Measurements from ENCODE around the gene UBE2E3.
A peak's percentile ranks its signal among the peaks of the same experiment; 100 is the strongest.

UBE2E3 gene

DNA sequence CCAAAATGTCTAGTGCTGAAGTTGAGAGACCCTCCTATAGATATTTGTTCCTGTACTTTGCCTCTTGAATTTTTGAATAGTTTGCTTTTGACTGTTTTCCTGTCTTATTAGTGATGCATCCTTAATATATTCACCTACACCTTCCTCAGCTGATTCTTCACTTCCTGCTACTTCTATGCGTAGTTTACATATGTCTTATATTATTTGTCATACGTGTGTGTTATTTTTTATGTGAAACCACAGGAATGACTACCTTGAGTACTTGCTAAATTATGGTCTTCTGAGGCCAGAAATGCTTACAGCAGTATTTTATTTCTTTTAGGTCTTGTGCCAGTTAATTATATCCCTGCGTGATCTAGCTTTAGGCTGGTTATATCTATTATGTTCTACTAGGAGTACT, 9.9 kb downstream of the UBE2E3 start:
- no peak overlapping the region for H3K27ac ChIP-seq
- TF ChIP-seq, protein P1, sequence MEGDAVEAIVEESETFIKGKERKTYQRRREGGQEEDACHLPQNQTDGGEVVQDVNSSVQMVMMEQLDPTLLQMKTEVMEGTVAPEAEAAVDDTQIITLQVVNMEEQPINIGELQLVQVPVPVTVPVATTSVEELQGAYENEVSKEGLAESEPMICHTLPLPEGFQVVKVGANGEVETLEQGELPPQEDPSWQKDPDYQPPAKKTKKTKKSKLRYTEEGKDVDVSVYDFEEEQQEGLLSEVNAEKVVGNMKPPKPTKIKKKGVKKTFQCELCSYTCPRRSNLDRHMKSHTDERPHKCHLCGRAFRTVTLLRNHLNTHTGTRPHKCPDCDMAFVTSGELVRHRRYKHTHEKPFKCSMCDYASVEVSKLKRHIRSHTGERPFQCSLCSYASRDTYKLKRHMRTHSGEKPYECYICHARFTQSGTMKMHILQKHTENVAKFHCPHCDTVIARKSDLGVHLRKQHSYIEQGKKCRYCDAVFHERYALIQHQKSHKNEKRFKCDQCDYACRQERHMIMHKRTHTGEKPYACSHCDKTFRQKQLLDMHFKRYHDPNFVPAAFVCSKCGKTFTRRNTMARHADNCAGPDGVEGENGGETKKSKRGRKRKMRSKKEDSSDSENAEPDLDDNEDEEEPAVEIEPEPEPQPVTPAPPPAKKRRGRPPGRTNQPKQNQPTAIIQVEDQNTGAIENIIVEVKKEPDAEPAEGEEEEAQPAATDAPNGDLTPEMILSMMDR (IDR thresholded peaks at IDR 0.05): no peak
- no peak for TF ChIP-seq ZFX (IDR thresholded peaks at IDR 0.05; ENCODE audit: borderline replicate concordance)

DNA sequence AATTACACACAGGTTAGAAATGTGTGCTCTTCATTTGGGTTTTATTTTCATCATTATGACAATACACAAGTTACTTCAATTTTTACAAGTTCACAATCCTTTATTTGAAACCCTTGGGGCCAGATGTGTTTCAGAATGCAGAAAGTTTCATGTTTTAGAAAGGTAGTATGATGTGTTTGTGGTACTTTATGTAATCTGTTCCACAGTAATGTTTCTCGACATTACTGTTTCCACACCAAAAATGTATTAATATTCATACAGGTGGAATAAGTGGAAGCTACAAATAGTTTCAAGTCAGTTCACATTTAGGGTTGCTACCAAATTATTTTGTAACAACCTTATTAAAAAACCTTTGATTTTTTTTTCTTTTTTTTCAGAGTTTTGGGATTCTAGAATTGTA, 10.4 kb downstream of the UBE2E3 start:
- no peak for TF ChIP-seq ZFX (IDR thresholded peaks at IDR 0.05; ENCODE audit: borderline replicate concordance)
- TF ChIP-seq, protein P1 (IDR thresholded peaks at IDR 0.05): no peak
- no peak overlapping the region for H3K27ac ChIP-seq

DNA sequence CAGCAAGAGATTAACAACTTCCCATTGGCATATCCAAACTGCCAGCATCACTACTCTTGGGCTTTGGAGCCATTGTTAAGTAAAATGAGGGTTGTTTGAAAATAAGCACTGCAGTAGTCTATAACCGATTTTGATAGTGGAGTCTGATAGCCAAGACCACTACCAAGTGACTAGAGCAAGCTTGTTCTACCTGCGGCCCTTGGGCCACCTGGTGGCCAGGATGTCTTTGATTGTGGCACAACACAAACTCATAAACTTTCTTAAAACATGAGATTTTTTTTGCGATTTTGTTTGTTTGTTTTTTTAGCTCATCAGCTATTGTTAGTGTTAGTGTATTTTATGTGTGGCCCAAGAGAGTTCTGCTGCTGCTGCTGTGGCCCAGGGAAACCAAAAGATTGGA, 11.0 kb downstream of the UBE2E3 start:
- peak overlapping the region; percentile 2; the same call in 1 of the 2 replicates for H3K27ac ChIP-seq
- TF ChIP-seq, protein P1 (IDR thresholded peaks at IDR 0.05): peak; percentile 14; the same call in 1 of the 2 replicates
- TF ChIP-seq ZFX (IDR thresholded peaks at IDR 0.05; ENCODE audit: borderline replicate concordance): no peak

DNA sequence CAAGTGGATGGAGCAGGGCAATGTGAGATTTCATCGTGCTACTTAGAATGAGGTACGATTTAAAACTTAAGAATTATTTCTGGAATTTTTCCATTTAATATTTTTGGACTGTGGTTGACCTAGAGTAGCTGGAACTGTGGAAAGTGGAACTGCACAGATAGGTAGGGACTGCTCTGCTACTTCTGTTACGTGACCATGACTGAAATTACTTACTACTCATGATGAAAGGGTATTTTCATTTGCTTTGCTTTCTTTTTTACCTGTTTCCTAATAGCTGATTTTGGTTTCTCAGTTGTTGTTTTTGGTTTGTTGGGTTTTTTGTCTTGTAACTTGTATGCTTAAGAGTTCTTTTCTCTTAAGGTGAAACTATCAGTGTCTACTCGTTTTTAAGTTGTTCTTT, 11.4 kb downstream of the UBE2E3 start:
- H3K27ac ChIP-seq: peak overlapping the region; percentile 2; the same call in 1 of the 2 replicates
- TF ChIP-seq ZFX (IDR thresholded peaks at IDR 0.05; ENCODE audit: borderline replicate concordance): no peak
- TF ChIP-seq, protein P1 (IDR thresholded peaks at IDR 0.05): no peak

DNA sequence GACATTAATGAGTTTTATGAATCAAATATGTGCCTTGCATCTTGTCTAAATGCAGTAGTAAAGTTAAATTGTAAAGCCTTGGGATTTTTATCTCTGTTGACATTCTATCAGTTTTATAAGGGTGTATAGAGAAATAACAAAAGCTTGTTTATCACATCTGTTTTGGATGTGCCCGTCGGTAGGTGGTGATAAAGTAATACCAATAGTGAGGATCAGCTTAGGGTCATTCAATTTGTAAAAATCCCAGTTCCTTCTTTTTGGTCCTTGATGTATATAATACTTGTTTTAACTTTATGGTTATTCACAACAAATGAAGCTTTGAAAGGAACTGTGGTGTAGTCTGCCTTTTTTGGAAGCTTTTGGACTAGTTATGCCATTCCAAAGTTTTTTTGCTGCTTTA, 12.6 kb downstream of the UBE2E3 start:
- TF ChIP-seq ZFX (IDR thresholded peaks at IDR 0.05; ENCODE audit: borderline replicate concordance): no peak
- TF ChIP-seq, protein P1 (IDR thresholded peaks at IDR 0.05): 0 out of 2 replicates have a peak, but pooled peaks have one; percentile 19
- peak overlapping the region; percentile 21 for H3K27ac ChIP-seq

DNA sequence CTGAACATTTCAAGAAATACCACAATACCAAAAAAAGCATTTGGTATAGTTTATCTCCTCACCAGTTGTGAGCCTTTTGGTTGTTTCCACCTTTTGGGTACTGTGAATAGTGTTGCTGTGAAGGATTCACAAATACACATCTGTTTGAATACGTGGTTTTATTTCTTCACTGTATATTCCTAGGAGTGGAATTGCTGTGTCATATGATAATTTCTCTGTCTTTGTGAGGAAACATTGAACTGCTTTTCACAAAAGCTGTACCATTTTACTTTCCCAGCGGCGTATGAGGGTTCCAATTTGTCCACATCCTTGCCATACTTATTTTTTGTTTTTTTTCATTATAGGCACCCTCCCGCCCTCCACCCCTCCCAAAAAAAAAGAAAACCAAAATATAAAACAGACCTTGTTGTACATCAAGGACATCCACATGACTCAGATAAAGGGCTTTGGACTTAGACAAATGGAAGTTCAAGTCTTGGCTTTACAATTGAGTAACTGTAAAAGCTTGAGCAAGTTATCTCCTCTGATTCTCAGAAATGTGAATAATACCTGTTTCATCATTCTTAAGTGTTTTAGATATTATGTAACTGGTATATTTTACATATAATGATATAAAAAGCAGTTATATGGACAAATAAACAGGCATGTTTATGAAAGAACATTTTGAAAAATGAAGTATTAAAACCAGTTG, 19.0 kb downstream of the UBE2E3 start:
- no peak overlapping the region for H3K27ac ChIP-seq
- no peak for TF ChIP-seq ZFX (IDR thresholded peaks at IDR 0.05; ENCODE audit: borderline replicate concordance)
- TF ChIP-seq, protein P1 (IDR thresholded peaks at IDR 0.05): no peak

DNA sequence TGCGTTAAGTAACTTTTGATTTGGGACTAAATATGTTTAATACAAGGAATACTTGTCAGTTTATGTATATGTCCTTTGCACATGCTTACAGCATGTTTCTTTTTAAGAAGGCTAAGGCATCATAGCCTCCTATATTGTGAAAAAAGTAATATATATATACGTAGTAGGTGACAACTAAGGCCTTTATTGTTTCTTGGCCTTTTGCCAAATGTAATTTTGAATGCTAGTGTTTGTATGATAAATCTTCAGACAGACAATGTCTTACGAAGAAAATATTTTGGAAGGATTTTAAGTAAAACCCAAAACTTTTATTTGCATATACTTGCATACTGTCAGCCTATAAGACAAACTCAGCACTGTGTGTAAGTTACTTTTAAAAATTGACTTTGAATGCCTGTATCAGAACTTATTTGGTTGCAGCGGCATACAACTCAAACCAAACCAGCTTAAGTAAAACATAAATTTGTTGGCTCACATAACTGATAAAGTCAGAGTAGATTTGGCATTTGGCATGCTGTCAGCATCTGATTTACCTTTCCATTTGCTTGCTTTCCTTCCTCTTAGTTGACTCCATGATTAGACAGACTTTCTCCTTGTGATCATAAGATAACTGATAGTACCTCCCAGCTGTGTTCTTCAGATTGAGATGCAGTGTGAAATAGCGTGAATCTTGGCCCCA, 24.4 kb downstream of the UBE2E3 start:
- TF ChIP-seq ZFX (IDR thresholded peaks at IDR 0.05; ENCODE audit: borderline replicate concordance): no peak
- TF ChIP-seq, protein P1 (IDR thresholded peaks at IDR 0.05): no peak
- peak overlapping the region; percentile 43 for H3K27ac ChIP-seq

Measured in 22Rv1 (cell line).